HG03135 (cell line): Measurements from ENCODE around the gene ANKRD13B.
A peak's percentile ranks its signal among the peaks of the same experiment; 100 is the strongest.
"Not testable (repeated sequence)": the region's sequence is repeated elsewhere in the genome, so short reads cannot be mapped to it uniquely, and the experiment has no call there.

Experiments used
- ATAC-seq: cut with Tn5 transposase; IDR thresholded peaks from one replicate; pipeline ENCODE4 v1.9.1; 2021; ENCODE audit warnings: mild to moderate bottlenecking, moderate library complexity; ENCODE audit not compliant: unreplicated experiment

The ANKRD13B gene

GRCh38 chr17:29592850-29593551 lies at the start of gene ANKRD13B:
TSS of gene ANKRD13B (plus strand) at chr17:29593132. CDS start at chr17:29593622, 490 bp downstream.
- no peak for ATAC-seq

GRCh38 chr17:29544066-29544465 lies 48.9 kb upstream of the ANKRD13B start:
- ATAC-seq: no peak

- no peak for ATAC-seq
Measured at GRCh38 chr17:29546085-29546484, 46.8 kb upstream of the ANKRD13B start.

GRCh38 chr17:29546830-29547229 lies 46.1 kb upstream of the ANKRD13B start:
- ATAC-seq: no peak

GRCh38 chr17:29549177-29549923 lies 43.6 kb upstream of the ANKRD13B start:
- ATAC-seq: no peak

GRCh38 chr17:29555840-29556239 lies 37.1 kb upstream of the ANKRD13B start:
- ATAC-seq: no peak

GRCh38 chr17:29557085-29557738 lies 35.7 kb upstream of the ANKRD13B start:
- no peak for ATAC-seq

GRCh38 chr17:29557739-29558116 lies 35.2 kb upstream of the ANKRD13B start:
- no peak for ATAC-seq

GRCh38 chr17:29558139-29558538 lies 34.8 kb upstream of the ANKRD13B start:
- not testable (repeated sequence) for ATAC-seq

- ATAC-seq: no peak
Measured at GRCh38 chr17:29559640-29560039, 33.3 kb upstream of the ANKRD13B start.

GRCh38 chr17:29560316-29560715 lies 32.6 kb upstream of the ANKRD13B start:
- no peak for ATAC-seq

GRCh38 chr17:29561554-29562517 lies 31.1 kb upstream of the ANKRD13B start:
- ATAC-seq: no peak

GRCh38 chr17:29562615-29563014 lies 30.3 kb upstream of the ANKRD13B start:
- ATAC-seq: no peak

- ATAC-seq: no peak
Measured at GRCh38 chr17:29563816-29564215, 29.1 kb upstream of the ANKRD13B start.

- peak; percentile 8 for ATAC-seq
Measured at GRCh38 chr17:29565643-29566472, 27.1 kb upstream of the ANKRD13B start.

GRCh38 chr17:29566473-29567303 lies 26.2 kb upstream of the ANKRD13B start, which contains the start of gene ABHD15:
TSS of gene ABHD15 (minus strand) at chr17:29567037. CDS start at chr17:29566966, 71 bp downstream.
- peak; percentile 28 for ATAC-seq

- ATAC-seq: no peak
Measured at GRCh38 chr17:29567304-29567553, 25.7 kb upstream of the ANKRD13B start.

- peak; percentile 38 for ATAC-seq
Measured at GRCh38 chr17:29567554-29568330, 25.2 kb upstream of the ANKRD13B start.
